Right ventricle myocardium inferior (tissue), 1 donor: Measurements from ENCODE around the gene SLC38A10. TPM values are rescaled to one million over a fixed set of nuclear protein-coding genes. Genes with fewer than 3 reads are reported as not detected.
A peak's percentile ranks its signal among the peaks of the same experiment; 100 is the strongest.

ENCODE experiments used
- ATAC-seq: fragments of 200-7000 bp; cut with Tn5 transposase; one replicate; pipeline ENCODE4 v1.9.1; 2020; ENCODE audit warnings: mild to moderate bottlenecking, moderate library complexity
- DNase-seq: peaks from one replicate; pipeline ENCODE4 v3.0.0; 2021; ENCODE audit errors: missing footprints
- intact Hi-C: fragments of 100-400 bp; cut with DNase I; formaldehyde crosslinking; loops from one replicate; pipeline ENCODE4 v1.11.0; 2022
- total RNA-seq: library from RNA; stranded (reverse); fragmentation: NEBNext Ultra II Directional; extraction: Animal tissue kit (Norgen Biotek cat#: 25700); gene quantifications from one replicate; pipeline ENCODE4 v1.2.1, GENCODE V29; 2021
- donor health status: DM: no; HTN: yes; CAD: no; lungs with severe emphysema.

SLC38A10 gene
- total RNA-seq, 1 donor from 2014 or later = 44.6 TPM

- intact Hi-C loops = loop anchor here (5.0 kb wide), 1 partner anchor 83 kb away; no protein-coding TSS in a partner anchor
- DNase-seq (peak; percentile 56), ATAC-seq (no peak)
Measured at GRCh38 chr17:81304196-81305015, 9.3 kb upstream of the SLC38A10 start.

DNA sequence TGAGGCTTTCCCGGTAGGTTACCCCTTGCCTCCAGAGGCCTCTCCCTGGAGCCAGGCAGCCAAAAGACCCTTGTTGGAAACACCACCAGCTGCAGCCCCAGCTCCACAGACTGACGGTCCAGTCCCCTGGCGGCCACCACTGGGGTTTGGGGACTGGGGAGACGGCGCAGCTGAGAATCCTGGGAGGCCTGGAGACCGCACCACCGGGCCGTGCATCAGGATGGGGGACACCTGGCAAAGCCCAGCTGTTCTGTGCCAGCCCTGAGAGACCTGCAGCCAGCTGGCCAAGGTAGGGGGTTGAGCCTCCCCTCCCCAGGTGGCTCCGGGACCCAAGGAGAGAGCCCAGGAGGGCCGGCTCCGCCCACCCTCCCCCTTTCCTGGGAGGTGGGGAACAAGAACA is 8.3 kb upstream of the SLC38A10 start:
- DNase-seq (peak; percentile 23), ATAC-seq (no peak)
- intact Hi-C loops = no loop called here

DNA sequence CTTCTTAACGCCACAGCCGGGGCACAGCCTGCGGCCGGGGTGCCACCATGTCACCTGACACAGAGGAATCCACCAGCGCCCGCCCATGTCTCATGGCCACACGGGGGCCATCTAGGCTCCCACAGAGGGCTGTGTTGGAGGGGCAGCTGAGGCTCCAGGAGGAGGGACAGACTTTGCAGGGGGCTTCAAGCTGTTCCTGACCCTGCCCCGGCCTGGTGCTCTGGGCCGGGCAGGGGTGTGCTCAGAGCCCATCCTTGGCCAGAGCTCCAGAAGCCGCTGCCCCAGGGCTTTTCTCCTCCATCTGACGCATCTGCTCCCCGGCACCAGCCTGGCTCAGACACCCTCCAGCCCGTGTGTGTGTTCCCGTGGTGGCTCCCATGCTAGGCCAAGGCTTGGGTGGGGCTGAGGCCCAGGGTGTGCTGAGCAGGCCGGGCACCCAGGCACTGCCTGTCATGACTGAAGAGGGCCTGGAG is 7.8 kb upstream of the SLC38A10 start:
- intact Hi-C loops = no loop called here
- ATAC-seq (peak; percentile 29), DNase-seq (peak; percentile 53)

DNA sequence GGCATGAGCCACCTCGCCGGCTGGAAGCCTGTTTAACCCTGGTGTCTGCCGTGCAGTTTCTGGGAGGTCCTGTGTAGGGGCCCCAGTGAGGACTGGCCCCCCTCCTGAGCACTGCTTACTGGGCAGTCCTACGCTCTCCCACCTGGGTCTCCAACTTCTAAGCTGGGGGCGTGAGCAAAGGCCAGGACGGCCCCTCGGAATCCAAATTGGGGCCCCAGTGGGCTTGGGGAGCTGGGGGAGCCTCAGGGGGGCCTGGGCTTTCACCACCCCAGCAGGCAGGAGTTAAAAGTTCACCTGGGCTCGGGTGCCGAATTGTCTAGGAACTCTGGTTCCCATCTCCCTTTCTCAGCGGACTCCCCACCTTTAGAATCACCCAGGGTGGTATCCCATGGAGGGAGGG is 7.2 kb upstream of the SLC38A10 start:
- DNase-seq = no peak
- intact Hi-C loops = no loop called here
- ATAC-seq = no peak

DNA sequence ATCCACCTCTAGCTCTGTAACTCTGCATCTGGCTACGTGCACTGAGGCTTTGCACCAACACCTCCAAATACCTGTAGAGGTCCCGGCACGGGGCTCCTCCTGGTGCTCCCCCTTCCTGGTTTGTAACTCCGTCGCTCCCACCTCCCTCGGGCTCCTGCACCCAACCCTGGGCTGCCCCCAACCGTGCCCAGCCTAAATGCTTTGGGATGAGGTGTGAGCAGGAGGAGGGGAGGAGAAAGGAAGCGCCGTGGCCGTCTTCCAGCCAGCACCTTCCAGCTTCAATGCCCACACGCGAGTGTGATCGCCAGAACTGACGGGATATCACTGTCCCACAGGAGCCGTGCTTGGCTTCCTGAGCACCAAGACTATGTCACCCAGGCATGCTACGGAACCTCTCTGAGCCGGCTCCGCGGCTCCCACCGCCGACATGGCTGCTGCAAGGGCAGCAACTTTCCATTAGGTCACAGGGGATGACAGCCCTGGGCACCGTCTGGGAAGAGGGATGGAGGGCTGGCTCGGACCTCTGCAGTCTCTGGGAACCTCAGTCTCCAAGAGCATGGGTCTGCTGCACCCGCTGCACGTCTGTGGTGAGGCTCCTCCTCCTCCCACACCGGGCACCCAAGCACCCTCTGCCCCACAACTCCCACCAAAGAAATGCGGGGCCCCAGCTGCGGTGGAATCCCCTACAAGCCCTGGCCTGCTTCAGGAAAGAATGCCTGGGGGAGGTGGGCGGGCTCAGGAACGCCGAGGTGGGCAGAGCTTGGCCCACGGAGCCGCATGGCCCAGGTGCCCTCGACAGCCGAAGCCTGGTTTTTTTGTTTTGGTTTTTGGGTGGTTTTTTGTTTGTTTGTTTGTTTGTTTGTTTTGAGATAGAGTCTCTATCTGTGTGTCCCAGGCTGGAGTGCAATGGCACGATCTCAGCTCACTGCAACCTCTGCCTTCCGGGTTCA is 6.4 kb upstream of the SLC38A10 start:
- ATAC-seq (no peak), DNase-seq (peak; percentile 58)
- intact Hi-C loops = no loop called here

DNA sequence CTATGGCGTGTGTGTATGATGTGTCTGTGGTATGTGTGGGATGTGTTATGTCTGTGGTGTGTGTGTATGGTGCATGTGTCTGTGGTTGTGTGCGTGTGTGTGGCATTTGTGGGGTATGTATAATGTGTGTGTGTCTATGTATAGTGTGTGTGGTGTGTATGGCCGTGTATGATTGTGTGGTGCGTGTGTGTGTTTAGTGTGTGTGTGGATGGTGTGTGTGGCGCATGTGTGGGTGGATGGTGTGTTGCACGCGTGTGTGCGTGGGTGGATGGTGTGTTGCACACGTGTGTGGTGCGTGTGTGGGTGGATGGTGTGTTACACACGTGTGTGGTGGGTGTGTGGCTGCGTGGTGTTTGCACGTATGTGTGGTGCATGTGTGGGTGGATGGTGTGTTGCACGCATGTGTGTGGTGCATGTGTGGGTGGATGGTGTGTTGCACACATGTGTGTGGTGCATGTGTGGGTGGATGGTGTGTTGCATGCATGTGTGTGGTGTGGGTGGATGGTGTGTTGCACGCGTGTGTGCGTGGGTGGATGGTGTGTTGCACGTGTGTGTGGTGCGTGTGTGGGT is 5.6 kb upstream of the SLC38A10 start:
- DNase-seq = peak; percentile 16
- intact Hi-C loops = no loop called here
- no peak for ATAC-seq

DNA sequence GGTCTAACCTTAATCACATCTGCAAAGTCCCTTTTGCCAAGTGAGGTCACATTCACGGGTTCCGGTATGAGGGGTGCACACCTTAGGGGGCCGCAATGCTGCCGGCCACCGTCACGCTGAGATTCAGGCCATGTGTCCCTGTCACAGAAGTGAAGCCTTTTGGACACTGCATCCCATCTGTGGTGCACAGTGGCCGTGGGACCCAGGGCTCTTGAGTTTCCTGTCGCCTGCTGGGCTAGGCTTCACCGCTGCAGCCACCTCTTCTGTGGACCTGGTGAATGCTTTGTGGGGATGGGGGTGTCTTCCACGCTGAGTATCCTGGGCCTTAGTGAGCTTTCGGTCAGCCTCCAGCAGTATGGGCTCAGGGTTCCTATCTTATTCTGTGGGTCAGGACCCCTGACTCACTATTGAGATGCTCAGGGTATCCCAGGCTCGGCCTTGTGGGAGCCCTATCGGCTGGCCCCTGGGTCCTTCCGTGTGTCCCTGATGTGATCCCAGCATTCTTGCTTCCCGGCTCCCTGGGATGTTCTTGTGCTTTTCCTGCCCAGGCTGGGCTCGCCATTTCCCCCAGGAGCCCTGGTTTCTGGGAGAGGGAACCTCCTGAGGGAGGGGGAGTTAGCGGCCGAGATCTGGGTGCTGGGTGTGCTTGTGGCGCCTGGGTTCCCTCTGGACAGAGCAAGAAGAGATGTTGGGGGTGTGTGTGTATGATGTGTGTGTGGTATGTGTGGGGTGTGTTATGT is 4.9 kb upstream of the SLC38A10 start:
- DNase-seq (peak; percentile 56), ATAC-seq (no peak)
- intact Hi-C loops = loop anchor here (5.0 kb wide), 1 partner anchor 182 kb away; no protein-coding TSS in a partner anchor

GRCh38 chr17:81298991-81299738 is 4.1 kb upstream of the SLC38A10 start:
- intact Hi-C loops = loop anchor here (5.0 kb wide), 1 partner anchor 183 kb away; no protein-coding TSS in a partner anchor
- DNase-seq (peak; percentile 40), ATAC-seq (no peak)

- DNase-seq (no peak), ATAC-seq (no peak)
- intact Hi-C loops = loop anchor here (5.0 kb wide), 1 partner anchor 184 kb away; no protein-coding TSS in a partner anchor
Measured at GRCh38 chr17:81298325-81298990, 3.4 kb upstream of the SLC38A10 start.

- no peak for ATAC-seq
- DNase-seq = peak; percentile 50
- intact Hi-C loops = loop anchor here (2.0 to 5.0 kb wide), 2 partner anchors 99 to 186 kb away; partner anchors contain the start of gene BAHCC1
Measured at GRCh38 chr17:81295676-81296381, 722 bp upstream of the SLC38A10 start.

DNA sequence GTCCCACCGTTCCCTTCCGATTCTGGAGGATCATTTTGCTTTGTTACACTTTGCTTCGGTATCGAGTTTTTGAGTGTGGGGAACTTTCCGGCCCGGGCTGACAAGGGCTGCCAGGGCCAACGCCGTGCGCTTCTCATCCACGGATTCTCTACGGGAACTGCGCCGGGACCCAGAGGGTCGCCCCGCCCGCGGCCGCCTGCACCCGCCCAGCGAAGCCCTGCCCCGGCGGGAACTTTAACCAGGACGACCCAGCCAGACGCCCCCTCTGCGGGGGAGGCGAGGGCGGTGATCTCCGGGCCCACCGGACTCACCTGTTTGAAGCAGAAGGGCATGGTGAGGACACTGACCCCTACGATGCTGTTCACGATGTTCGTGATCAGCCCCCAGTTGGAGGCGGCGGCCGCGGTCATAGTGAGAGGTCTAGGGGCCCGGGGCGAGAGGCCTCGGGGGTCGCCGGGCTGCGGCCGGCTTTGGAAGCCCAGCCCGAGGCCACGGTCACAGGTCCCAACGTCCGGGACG is 536 bp downstream of the SLC38A10 start:
- intact Hi-C loops = loop anchor here (2.0 to 5.0 kb wide), 3 partner anchors 37 to 188 kb away; partner anchors contain the start of gene BAHCC1
- DNase-seq (peak; percentile 77), ATAC-seq (peak; percentile 14)

- DNase-seq (peak; percentile 13), ATAC-seq (no peak)
- intact Hi-C loops = loop anchor here (2.0 to 5.0 kb wide), 2 partner anchors 35 to 94 kb away; no protein-coding TSS in a partner anchor
Measured at GRCh38 chr17:81292450-81292849, 2.7 kb downstream of the SLC38A10 start.

- ATAC-seq (peak; percentile 56), DNase-seq (peak; percentile 89)
- intact Hi-C loops = loop anchor here (2.0 to 5.0 kb wide), 2 partner anchors 34 to 95 kb away; no protein-coding TSS in a partner anchor
Measured at GRCh38 chr17:81291662-81292061, 3.4 kb downstream of the SLC38A10 start.

DNA sequence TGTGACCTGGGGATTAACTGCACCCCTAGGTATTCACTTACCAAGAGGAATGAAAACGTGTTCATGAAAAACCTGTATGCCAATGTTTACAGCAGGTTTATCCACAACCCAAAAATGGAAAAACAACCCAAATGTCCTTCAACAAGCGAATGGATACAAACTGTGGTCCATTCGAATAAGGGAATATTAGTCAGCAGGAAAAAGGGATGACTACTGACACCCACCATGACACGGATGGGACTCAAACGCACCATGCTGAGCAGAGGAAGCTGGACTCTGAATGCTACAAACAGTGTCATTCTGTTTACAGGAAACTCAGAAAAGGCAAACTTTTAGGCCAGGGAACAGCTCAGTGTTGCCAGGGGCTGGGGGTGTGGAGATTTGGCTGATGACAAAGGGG is 4.9 kb downstream of the SLC38A10 start:
- no peak for ATAC-seq
- DNase-seq = peak; percentile 6
- intact Hi-C loops = loop anchor here (5.0 kb wide), 1 partner anchor 33 kb away; no protein-coding TSS in a partner anchor

GRCh38 chr17:81289627-81290026 is 5.5 kb downstream of the SLC38A10 start:
- DNase-seq (peak; percentile 58), ATAC-seq (no peak)
- intact Hi-C loops = loop anchor here (5.0 kb wide), 1 partner anchor 32 kb away; no protein-coding TSS in a partner anchor

- DNase-seq = peak; percentile 30
- intact Hi-C loops = no loop called here
- no peak for ATAC-seq
Measured at GRCh38 chr17:81288715-81289114, 6.4 kb downstream of the SLC38A10 start.
